ENCODE measurements around the gene ZNF385B.

Gene ZNF385B

GRCh38 chr2:179569831-179570233 lies 291.6 kb downstream of the ZNF385B start:
- no peaks in the 10 kb centered on the region for H3K27me3 ChIP-seq

GRCh38 chr2:179565807-179566206 lies 295.6 kb downstream of the ZNF385B start:
- TF ChIP-seq CTCF (IDR thresholded peaks at IDR 0.05) = no peak
- no peaks in the 10 kb centered on the region for H3K4me1 ChIP-seq (ENCODE audit: control insufficient read depth in 1 of 2, insufficient read depth in 1 of 2, low read depth in 1 of 2, low read length in 1 of 2)
- no peak overlapping the region for H3K4me3 ChIP-seq (ENCODE audit: low read depth in 1 of 2, low read length in 1 of 2)
- peaks cover 4% of the 10 kb centered on the region for H3K27me3 ChIP-seq
- H3K27ac ChIP-seq = no peak overlapping the region
- H3K36me3 ChIP-seq = no peaks in the 10 kb centered on the region
- no peaks in the 10 kb centered on the region for H3K9me3 ChIP-seq

More at GRCh38 chr2:179569831-179570233, 291.6 kb downstream of the ZNF385B start:
- no peak overlapping the region for H3K4me3 ChIP-seq (ENCODE audit: low read depth in 1 of 2, low read length in 1 of 2)
- TF ChIP-seq CTCF (IDR thresholded peaks at IDR 0.05) = no peak
- no peaks in the 10 kb centered on the region for H3K4me1 ChIP-seq (ENCODE audit: control insufficient read depth in 1 of 2, insufficient read depth in 1 of 2, low read depth in 1 of 2, low read length in 1 of 2)
- no peak overlapping the region for H3K27ac ChIP-seq
- no peaks in the 10 kb centered on the region for H3K36me3 ChIP-seq
- H3K9me3 ChIP-seq = no peaks in the 10 kb centered on the region

GRCh38 chr2:179562330-179562885 lies 299.0 kb downstream of the ZNF385B start:
- TF ChIP-seq CTCF (IDR thresholded peaks at IDR 0.05) = no peak

GRCh38 chr2:179561702-179562101 lies 299.7 kb downstream of the ZNF385B start:
- Histone ChIP-seq H3K27ac (no peak overlapping the region), H3K9me3 (no peaks in the 10 kb centered on the region), H3K4me1 (ENCODE audit: control insufficient read depth in 1 of 2, insufficient read depth in 1 of 2, low read depth in 1 of 2, low read length in 1 of 2) (no peaks in the 10 kb centered on the region), H3K36me3 (no peaks in the 10 kb centered on the region), H3K4me3 (ENCODE audit: low read depth in 1 of 2, low read length in 1 of 2) (no peak overlapping the region), H3K27me3 (peaks cover 4% of the 10 kb centered on the region)
- no peak for TF ChIP-seq CTCF (IDR thresholded peaks at IDR 0.05)

More at GRCh38 chr2:179562330-179562885, 299.0 kb downstream of the ZNF385B start:
- H3K4me3 ChIP-seq (ENCODE audit: low read depth in 1 of 2, low read length in 1 of 2) = no peak overlapping the region
- no peak overlapping the region for H3K27ac ChIP-seq
- peaks cover 4% of the 10 kb centered on the region for H3K27me3 ChIP-seq
- H3K36me3 ChIP-seq = no peaks in the 10 kb centered on the region
- no peaks in the 10 kb centered on the region for H3K4me1 ChIP-seq (ENCODE audit: control insufficient read depth in 1 of 2, insufficient read depth in 1 of 2, low read depth in 1 of 2, low read length in 1 of 2)
- no peaks in the 10 kb centered on the region for H3K9me3 ChIP-seq

GRCh38 chr2:179560257-179560735 lies 301.1 kb downstream of the ZNF385B start:
- TF ChIP-seq CTCF (IDR thresholded peaks at IDR 0.05) = no peak
- Histone ChIP-seq H3K27me3 (peaks cover 4% of the 10 kb centered on the region), H3K27ac (no peak overlapping the region), H3K36me3 (no peaks in the 10 kb centered on the region), H3K9me3 (no peaks in the 10 kb centered on the region), H3K4me1 (ENCODE audit: control insufficient read depth in 1 of 2, insufficient read depth in 1 of 2, low read depth in 1 of 2, low read length in 1 of 2) (no peaks in the 10 kb centered on the region), H3K4me3 (ENCODE audit: low read depth in 1 of 2, low read length in 1 of 2) (no peak overlapping the region)
